Activated CD8-positive, alpha-beta T cell treated with anti-CD3 and anti-CD28 coated beads for 36 hours (primary cell): ENCODE data around the gene ORMDL2. TPM values are rescaled to one million over a fixed set of nuclear protein-coding genes. Genes with fewer than 3 reads are reported as not detected.

Experiments used
- ATAC-seq: fragments of 200-7000 bp; cut with Tn5 transposase; one replicate; pipeline ENCODE4 v1.10.0; 2021; ENCODE audit warnings: mild to moderate bottlenecking, moderate library complexity
- CTCF ChIA-PET: fragments of 350-600 bp; sonication (Branson Sonifier 250); formaldehyde crosslinking; loops from one replicate; lab custom pipeline; 2021; ENCODE audit warnings: antibody characterized with exemption; lab: Charles Lee
- POLR2A ChIA-PET: fragments of 350-600 bp; sonication (Branson Sonifier 250); formaldehyde crosslinking; loops from one replicate; lab custom pipeline; 2021; ENCODE audit warnings: antibody characterized with exemption; lab: Charles Lee
- DNase-seq: peaks from one replicate; pipeline ENCODE4 v3.0.0-alpha.2; 2020
- H3K27ac Mint-ChIP-seq: one replicate; pipeline ENCODE4 v1.8.0; 2021; ENCODE audit warnings: mild to moderate bottlenecking, mixed read lengths
- H3K27me3 Mint-ChIP-seq: one replicate; pipeline ENCODE4 v1.8.0; 2021; ENCODE audit warnings: mixed read lengths
- H3K36me3 Mint-ChIP-seq: one replicate; pipeline ENCODE4 v1.8.0; 2021; ENCODE audit warnings: low read depth, mixed read lengths
- H3K4me1 Mint-ChIP-seq: one replicate; pipeline ENCODE4 v1.8.0; 2021; ENCODE audit warnings: low read depth, mixed read lengths
- H3K4me3 Mint-ChIP-seq: one replicate; pipeline ENCODE4 v1.8.0; 2021; ENCODE audit warnings: mild to moderate bottlenecking, moderate library complexity, mixed read lengths
- H3K9me3 Mint-ChIP-seq: one replicate; pipeline ENCODE4 v1.8.0; 2021; ENCODE audit warnings: mixed read lengths
- CTCF ChIP-seq: fragments of 200-600 bp; IDR thresholded peaks from one replicate; pipeline ENCODE4 v1.8.0; 2022; ENCODE audit warnings: antibody characterized with exemption, mild to moderate bottlenecking
- intact Hi-C: fragments of 100-400 bp; cut with micrococcal nuclease; formaldehyde crosslinking; loops from one replicate; pipeline ENCODE4 v1.10.0; 2022
- total RNA-seq, 2 experiments: library from RNA; stranded (reverse); gene quantifications; one replicate each; pipeline ENCODE4 v1.2.3, GENCODE V29; 2021

ORMDL2 gene
- 10 to 100 TPM; 24.2 to 27.0 TPM for total RNA-seq

GRCh38 chr12:55817345-55818139 is at the start of gene ORMDL2, which contains the start of gene SARNP:
Gene ORMDL2, plus strand, starts transcription at chr12:55818041. Its CDS starts 959 bp downstream, at chr12:55819000.
Gene SARNP, minus strand, starts transcription at chr12:55817724. Its CDS starts 23 bp downstream, at chr12:55817701.
- TF ChIP-seq CTCF = no peak
- Mint-ChIP-seq H3K4me1 (peaks cover 40% of the 10 kb centered on the region), H3K27me3 (no peaks in the 10 kb centered on the region), H3K4me3 (no peak within 1 kb of the TSS), H3K27ac (no peak within 1 kb of the TSS), H3K36me3 (peaks cover 30% of the 10 kb centered on the region), H3K9me3 (no peaks in the 10 kb centered on the region)
- DNase-seq = peak; percentile 99
- ChIA-PET CTCF (interaction anchor here (0.7 to 4.7 kb wide), 16 partner anchors 9 to 194 kb away, joined by 3 to 34 read pairs (median 6); partner anchors contain the start of genes DNAJC14, PYM1 and RAB5B), POLR2A (interaction anchor here (0.7 to 6.0 kb wide), 12 partner anchors 11 to 123 kb away, joined by 3 to 60 read pairs (median 4); partner anchors contain the start of genes DGKA, DNAJC14 and PYM1)
- intact Hi-C loops = loop anchor here (5.0 kb wide), 1 partner anchor 80 kb away; no protein-coding TSS in a partner anchor
- ATAC-seq = peak; percentile 97

GRCh38 chr12:55771736-55772135 is 46.1 kb upstream of the ORMDL2 start:
- Mint-ChIP-seq H3K4me3 (no peak overlapping the region), H3K27ac (peak overlapping the region; percentile 8), H3K4me1 (peaks cover 6% of the 10 kb centered on the region), H3K27me3 (no peaks in the 10 kb centered on the region), H3K36me3 (peaks cover 31% of the 10 kb centered on the region), H3K9me3 (no peaks in the 10 kb centered on the region)
- intact Hi-C loops = no loop called here
- TF ChIP-seq CTCF = no peak
- ATAC-seq (no peak), DNase-seq (no peak)
- POLR2A ChIA-PET = interaction anchor here (1.1 to 1.7 kb wide), 5 partner anchors 26 to 133 kb away, joined by 3 to 6 read pairs (median 3); partner anchors contain the start of gene CD63
- CTCF ChIA-PET = interaction anchor here (0.7 to 3.8 kb wide), 6 partner anchors 15 to 155 kb away, joined by 3 to 25 read pairs (median 4); partner anchors contain the start of gene SARNP

GRCh38 chr12:55777856-55778255 is 40.0 kb upstream of the ORMDL2 start:
- Mint-ChIP-seq H3K27ac (no peak overlapping the region), H3K27me3 (no peaks in the 10 kb centered on the region), H3K4me1 (peaks cover 7% of the 10 kb centered on the region), H3K4me3 (no peak overlapping the region), H3K36me3 (peaks cover 23% of the 10 kb centered on the region), H3K9me3 (no peaks in the 10 kb centered on the region)
- no peak for DNase-seq
- no peak for ATAC-seq
- no peak for TF ChIP-seq CTCF
- intact Hi-C loops = no loop called here
- CTCF ChIA-PET = no interaction called here
- POLR2A ChIA-PET = interaction anchor here (1.0 kb wide), 1 partner anchor 11 kb away, joined by 3 read pairs; no protein-coding TSS in a partner anchor

GRCh38 chr12:55780685-55781084 is 37.2 kb upstream of the ORMDL2 start:
- intact Hi-C loops = no loop called here
- no peak for DNase-seq
- no peak for TF ChIP-seq CTCF
- Mint-ChIP-seq H3K36me3 (peaks cover 35% of the 10 kb centered on the region), H3K4me1 (peaks cover 4% of the 10 kb centered on the region), H3K4me3 (no peak overlapping the region), H3K9me3 (no peaks in the 10 kb centered on the region), H3K27ac (peak overlapping the region; percentile 16), H3K27me3 (no peaks in the 10 kb centered on the region)
- ATAC-seq = no peak
- POLR2A ChIA-PET = interaction anchor here (0.7 kb wide), 1 partner anchor 29 kb away, joined by 3 read pairs; no protein-coding TSS in a partner anchor
- CTCF ChIA-PET = interaction anchor here (0.8 to 1.5 kb wide), 2 partner anchors 26 to 125 kb away, joined by 3 read pairs; no protein-coding TSS in a partner anchor
